DMS153 treated with DMSO at 0.1 percent for 48 hours (cell line): ENCODE measurements around the gene ADPRHL1.

Experiments
- DNase-seq: peaks from one replicate; lab custom pipeline; 2025; ENCODE audit not compliant: unreplicated experiment; lab: John Stamatoyannopoulos, UW

The ADPRHL1 gene

GRCh38 chr13:113351514-113352026 is 101.7 kb downstream of the ADPRHL1 start:
- DNase-seq: no peak

GRCh38 chr13:113350938-113351335 is 102.4 kb downstream of the ADPRHL1 start:
- no peak for DNase-seq

- no peak for DNase-seq
Measured at GRCh38 chr13:113350065-113350937, 103.0 kb downstream of the ADPRHL1 start.
